GM21381 (cell line): ENCODE results near the gene AFF4.
"Not testable (repeated sequence)": the region's sequence is repeated elsewhere in the genome, so short reads cannot be mapped to it uniquely, and the experiment has no call there.

Source experiments
- ATAC-seq: cut with Tn5 transposase; IDR thresholded peaks from one replicate; pipeline ENCODE4 v1.9.1; 2021; ENCODE audit warnings: mild to moderate bottlenecking, moderate library complexity; ENCODE audit not compliant: unreplicated experiment

AFF4 gene

DNA sequence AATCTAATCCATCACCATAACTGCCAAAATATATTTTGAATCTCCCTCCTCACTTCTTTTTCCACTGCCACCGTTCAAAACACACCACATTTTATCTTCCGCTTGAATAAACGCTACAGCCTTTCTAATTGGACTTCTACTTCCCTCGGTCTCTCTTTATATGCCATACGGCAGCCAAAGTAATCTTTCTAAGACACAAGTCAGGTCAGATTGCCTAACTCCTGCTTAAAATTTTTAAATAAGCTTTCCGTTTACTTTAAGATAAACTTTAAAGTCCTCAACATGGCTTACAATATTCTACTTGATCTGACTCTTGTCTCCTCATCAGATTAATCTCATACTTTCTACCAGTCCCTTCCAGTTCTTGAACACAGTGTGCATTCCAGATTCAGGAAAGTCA lies 9.7 kb downstream of the AFF4 start:
- ATAC-seq: no peak

DNA sequence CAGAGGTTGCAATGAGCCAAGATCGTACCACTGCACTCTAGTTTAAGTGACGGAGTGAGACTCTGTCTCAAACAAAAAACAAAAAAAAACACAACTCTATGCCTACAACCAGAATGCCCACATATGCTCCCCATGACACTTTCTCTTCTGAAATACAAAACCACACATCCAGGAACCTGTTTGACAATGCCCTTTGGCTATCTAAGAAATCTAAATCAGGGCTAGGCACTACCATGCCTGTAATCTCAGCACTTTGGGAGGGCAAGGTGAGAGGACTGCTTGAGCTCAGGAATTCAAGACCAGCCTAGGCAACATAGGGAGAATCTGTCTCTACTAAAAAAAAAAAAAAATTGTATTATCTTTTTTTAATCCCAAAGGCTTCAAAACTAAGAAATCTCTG lies 10.6 kb downstream of the AFF4 start:
- no peak for ATAC-seq

DNA sequence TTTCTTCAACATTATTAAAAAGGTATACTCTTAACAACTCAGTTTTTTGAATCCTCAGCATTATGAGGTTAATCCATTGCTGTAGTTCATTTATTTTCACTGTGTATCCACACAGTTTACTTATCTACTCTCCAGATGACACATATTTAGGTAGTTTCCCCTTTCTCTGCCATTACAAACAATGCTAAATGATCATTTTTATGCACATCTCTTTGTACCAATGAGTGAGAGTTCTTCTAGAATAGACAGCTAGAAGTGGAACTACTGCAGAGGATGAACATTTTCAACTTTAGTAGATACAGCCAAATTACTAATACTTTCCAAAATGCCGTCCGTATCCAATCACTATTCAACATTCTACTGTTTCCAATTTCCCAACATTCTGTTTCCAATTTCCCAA lies 11.5 kb downstream of the AFF4 start:
- ATAC-seq: no peak

DNA sequence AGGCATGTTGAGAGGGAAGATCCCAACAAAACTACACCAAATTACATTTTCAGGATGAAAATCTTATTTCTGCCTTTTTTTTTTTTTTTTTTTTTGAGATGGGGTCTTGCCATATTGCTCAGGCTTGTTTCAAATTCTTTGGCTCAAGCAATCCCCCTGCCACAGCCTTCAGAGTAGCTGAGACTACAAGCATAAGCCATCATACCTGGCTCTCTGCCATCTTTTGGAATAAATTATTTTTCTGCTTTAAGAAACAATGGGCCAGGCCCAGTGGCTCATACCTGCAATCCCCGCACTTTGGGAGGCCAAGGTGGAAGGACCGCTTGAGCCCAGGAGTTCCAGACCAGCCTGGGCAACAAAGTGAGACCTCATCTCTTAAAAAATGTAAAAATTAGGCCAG lies 14.3 kb downstream of the AFF4 start:
- ATAC-seq: no peak

DNA sequence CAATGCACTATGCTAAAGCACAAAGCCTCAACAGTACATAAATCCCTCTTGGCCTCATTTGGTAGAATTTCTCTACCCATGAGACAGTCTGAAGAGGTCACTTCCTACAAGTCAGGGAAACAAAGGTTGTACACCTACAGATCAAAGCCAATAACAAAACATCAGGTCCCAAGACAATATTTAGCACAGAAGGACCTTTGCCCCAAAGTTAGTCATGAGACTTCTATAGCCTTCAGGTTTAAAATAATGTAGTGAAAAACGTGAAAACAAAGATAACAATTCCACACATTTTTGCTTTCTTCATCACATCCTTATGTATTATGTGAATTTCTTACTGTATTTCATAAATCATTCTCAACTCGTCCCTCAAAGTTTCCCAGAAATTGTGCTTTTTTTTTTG lies 15.8 kb downstream of the AFF4 start:
- ATAC-seq: no peak

DNA sequence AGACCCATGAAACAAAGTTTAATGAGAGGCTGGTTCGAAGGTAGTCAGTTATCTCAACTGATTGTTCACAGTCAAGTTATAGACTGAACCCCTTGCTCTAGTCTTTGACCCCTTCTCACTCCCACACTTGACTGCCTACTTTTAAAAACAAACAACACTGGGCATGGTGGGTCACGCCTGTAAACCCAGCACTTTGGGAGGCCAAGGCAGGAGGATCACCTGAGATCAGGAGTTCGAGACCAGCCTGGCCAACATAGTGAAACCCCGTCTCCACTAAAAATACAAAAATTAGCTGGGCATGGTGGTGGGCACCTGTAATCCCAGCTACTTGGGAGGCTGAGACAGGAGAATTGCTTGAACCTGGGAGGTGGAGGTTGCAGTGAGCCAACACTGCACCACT lies 18.1 kb downstream of the AFF4 start:
- not testable (repeated sequence) for ATAC-seq

DNA sequence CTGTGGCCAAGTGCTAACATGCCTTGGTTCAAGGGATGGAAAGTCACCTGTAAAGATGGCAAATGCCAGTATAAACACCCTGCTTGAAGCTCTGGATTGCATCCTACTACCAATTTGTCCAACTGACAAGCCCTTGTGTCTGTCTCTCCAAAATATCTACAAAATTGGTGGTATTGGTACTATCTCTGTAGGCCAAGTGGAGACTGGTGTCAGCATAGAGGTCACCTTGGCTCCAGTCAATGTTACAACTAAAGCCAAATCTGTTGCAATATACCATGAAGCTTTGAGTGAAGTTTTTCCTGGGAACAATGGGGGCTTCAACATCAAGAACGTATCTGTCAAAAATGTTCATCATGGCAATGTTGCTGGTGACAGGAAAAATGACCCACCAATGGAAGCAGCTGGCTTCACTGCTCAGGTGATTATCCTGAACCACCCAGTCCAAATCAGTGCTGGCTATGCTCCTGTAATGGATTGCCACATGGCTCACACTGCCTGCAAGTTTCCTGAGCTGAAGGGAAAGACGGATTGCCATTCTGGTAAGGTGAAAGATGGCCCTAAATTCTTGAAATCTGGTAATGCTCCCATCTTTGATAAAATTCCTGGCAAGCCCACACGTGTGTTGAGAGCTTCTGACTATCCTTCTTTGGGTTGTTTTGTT lies 19.9 kb downstream of the AFF4 start:
- no peak for ATAC-seq

DNA sequence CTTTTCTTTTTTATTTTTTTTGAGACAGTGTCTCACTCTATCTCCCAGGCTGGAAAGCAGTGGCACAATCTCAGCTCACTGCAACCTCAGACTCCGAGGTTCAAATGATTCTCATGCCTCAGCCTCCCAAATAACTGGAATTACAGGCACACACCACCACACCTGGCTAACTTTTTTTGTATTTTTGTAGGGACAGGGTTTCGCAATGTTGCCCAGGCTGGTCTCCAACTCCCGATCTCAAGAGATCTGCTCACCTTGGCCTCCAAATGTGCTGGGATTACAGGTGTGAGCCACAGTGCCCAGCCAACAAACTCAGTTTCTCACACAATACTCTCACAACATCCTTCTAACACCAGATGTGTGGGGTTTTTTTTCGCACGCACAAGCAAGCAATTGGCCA lies 22.1 kb downstream of the AFF4 start:
- ATAC-seq: no peak

DNA sequence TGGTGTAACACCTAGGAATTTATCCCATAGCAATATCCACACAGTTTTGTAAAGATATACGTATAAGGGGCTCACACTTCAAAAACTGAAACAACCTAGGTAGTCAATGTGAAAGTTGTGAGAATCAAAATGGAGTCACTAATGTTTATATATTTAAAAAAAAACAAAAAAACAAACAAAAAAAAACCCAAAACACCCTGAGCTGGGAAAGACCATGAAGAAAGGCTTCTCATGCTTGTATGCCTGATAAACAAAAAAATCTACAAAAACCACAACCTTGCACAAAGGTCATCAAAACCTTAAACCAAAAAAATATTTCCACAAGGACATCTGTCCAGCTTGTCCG lies 35.4 kb downstream of the AFF4 start:
- ATAC-seq: no peak

DNA sequence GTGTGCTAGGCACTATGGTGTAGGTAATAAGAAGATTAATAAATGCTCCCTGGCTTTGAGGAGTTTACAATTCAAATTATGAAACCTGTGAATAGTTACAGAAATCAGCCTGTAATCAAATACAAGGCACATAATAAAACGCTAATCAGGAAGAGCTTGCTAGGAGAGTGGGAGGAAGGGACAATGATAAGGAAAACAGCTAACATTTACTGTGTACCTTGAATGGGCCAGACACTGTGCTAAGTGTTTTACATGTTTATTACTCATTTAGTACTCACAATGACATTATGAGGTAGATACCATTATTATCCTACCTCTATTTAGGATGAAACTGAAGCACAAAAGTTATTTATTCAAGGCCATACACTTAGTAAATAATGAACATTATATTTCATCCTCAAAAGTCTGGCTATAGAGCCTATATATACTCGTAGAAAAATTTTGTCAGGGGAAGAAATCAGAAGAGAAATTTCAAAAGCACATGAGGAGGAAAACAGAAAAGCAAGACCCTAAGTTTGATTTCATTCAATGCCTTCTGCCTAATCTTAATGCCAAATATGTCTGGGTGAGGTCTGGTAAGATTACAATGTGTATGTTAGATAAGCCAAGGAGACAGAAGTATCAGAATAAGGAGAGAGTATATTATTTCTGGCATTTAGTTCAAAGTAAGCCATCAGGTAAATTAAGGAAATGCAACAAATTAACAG lies 35.9 kb downstream of the AFF4 start:
- no peak for ATAC-seq

DNA sequence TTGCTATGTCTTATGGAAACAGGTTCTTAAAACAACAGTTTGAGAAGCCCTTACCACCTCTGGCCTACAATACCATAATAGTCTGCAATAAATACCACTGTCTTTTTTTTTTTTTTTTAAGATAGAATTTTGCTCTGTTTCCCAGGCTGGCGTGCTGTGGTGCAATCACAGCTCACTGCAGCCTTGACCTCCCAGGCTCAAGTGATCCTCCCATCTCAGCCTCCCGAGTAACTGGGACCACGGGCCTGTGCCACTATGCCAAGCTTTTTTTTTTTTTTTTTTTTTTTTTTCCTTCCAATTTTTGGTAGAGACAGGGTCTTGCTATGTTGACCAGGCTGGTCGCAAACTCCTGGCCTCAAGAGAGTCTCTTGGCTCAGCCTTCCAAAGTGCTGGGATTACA lies 37.0 kb downstream of the AFF4 start:
- ATAC-seq: no peak

DNA sequence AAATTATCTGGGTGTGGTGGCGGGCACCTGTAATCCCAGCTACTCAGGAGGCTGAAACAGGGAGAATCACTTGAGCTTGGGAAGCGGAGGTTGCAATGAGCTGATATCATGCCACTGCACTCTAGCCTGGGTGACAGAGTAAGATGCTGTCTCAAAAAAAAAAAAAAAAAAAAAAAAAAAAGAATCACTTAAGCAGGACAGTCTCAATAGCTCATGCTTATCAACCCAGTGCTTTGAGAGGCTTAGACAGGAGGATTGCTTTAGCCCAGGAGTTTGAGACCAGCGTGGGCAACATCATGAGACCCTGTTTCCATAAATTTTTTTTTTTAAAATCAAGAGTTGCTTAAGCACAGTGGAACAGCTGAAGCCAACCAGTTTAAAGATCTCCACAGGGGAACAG lies 47.3 kb downstream of the AFF4 start:
- ATAC-seq: no peak

DNA sequence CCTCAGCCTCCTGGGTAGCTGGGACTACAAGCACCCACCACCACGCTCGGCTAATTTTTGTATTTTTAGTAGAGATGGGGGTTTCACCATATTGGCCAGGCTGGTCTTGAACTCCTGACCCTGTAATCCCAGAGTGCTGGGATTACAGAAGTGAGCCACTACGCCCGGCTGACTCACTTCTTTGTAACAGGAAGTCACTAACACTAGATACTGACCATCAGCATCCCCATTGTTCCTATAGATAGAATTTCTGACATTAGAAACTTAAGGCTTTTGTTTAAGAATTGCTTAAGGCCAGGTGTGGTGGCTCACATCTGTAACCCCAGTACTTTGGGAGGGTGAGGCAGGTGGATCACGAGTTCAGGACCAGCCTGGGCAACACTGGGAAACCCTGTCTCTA lies 47.8 kb downstream of the AFF4 start:
- no peak for ATAC-seq

DNA sequence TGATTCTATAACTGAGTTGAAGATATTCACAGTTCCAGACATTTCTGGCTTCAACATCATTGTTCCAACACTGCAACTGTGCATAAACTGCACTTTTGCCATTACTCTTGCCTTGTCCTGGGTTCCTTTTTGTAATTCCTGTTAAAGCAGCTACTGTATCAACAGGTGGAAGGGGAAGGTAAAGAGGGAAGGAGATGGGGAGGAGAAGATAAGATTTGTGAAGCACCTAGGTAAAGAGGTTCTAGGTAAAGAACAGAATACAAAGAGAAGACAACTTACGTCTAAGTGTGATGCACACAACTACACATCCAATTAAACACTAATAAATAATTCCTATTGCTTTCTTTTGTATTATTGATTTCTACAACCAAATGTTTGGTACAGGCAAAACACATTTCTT lies 53.7 kb downstream of the AFF4 start:
- no peak for ATAC-seq

DNA sequence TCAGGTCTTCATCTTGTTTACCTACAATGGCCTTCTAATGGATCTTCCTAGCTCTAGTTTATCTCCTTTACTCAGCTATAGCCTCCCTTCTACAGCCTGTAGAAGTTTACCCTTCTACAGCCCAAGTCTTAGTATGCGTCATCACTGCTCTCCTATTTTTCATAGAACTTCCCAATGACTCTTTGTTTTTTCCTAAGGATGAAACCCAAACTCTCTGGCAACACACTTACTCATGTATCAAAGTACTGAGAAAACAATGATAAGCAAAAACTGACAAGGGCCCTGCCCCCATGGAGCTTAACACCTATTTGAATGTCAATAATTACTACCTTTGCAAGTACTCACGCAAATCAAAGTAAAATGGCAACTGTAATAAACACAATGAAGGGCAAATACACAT lies 56.3 kb downstream of the AFF4 start:
- ATAC-seq: no peak

DNA sequence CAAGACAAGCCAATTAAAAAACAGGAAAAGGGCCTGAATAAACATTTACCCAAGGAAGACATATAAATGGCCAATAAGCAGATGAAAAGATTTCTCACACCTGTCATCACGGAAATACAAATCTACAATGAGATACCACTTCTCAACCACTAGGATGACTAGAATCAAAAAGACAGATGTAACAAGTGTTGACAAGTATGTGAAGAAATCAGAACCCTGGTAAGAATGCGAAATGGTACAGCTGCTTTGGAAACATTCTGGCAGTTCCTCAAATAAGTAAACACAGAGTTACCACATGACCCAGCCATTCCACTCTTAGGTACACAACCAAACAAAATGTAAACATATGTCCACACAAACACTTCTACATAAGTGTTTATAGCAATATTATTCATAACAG lies 57.5 kb downstream of the AFF4 start:
- no peak for ATAC-seq

DNA sequence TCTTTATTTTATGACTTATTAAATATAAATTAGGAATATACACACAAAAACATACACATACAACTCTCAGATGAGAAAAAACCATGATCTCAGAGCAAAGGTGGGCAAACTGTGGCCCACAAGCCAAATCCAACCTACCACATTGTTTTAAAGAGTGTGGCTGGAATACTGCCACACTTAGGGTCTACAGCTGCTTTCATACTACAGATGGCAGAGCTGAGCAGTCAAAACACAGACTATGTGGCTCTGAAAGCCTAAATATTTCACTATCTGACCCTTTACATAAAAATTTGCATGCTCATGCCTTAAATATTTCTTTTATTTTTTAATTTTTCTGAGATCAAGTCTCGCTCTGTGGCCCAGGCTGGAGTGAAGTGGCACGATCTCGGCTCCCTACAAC lies 61.7 kb downstream of the AFF4 start:
- no peak for ATAC-seq

DNA sequence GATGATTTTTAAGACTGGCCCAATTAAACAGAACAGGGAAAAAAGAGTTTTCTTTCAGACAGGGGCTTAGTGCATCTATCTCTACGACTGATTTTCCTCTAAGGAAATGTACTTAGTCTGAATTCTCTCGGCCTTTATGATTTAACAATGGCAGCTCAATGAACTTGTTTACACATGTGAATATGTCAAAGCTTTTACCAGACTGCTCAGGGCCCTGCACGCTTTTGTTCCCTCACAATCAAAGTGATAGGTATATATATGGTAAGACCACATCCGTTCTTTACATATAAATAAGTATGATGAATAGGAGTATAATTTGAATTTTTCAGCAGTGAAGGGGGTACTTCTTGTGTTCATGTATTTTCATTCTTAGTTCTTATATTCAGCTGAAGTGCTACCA lies 62.4 kb downstream of the AFF4 start:
- ATAC-seq: no peak

DNA sequence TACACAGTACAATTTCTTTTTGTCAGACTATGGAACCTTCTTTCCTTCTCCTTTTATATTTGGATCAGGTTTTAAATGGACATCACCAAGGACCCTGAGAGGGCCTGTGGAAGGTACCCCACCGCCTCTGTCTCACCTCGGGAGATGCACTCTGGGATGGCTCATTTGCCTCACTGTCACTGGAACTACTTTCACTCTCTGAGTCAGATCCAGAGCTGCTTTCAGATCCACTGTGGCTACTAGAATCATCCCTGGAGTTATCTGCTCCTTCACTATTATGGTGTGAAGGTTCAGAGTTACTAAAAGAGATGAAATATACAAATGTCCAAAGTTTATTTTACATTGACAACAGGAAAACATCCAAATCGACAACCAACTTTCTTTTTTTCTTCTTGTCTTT lies 65.3 kb downstream of the AFF4 start:
- no peak for ATAC-seq

DNA sequence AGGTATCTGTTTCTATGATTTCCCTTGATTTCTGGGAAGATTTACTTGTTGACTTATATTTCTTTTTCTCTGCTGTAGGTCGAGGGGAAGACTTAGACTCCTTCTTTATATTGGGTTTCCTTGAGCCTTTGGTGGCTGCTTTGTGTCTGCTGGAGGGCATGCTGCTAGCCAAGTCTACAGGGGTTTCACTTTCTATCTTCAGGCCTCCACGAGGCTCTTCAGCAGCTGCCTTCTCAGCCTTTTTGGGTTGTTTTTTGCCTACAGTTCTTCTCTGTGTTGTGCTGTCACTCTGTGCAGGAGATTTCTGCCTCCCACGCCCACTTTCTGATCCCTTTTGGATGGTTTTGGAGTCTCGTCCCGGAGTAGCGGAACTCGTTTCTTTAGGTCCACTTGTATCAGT lies 66.7 kb downstream of the AFF4 start:
- ATAC-seq: no peak

DNA sequence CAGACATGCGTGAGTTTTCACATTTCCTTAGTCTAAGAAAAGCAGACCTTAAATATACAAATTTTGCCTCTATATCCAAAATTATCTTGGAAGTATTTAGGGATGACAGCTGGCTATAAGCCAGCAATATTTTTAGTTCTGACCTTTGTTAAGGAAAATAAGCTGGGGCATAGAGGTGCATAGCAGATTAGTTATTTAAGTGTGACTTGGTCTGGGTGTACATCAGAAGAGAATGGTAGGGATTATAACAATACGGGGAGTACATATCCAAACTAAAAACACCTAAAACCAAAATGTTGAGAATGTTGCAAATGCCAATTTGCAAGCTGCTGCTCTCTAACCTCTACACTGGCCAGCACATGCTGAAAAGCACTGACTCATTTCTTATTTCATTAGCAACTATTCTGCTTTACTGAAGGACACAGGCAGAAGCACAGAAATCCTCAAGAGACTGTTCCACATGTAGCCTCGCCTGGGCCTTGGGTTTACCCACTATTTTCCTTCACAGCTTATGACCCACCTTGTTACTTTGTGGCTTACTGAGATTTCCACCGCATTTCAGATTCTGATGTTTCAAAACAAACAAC lies 67.6 kb downstream of the AFF4 start:
- no peak for ATAC-seq

DNA sequence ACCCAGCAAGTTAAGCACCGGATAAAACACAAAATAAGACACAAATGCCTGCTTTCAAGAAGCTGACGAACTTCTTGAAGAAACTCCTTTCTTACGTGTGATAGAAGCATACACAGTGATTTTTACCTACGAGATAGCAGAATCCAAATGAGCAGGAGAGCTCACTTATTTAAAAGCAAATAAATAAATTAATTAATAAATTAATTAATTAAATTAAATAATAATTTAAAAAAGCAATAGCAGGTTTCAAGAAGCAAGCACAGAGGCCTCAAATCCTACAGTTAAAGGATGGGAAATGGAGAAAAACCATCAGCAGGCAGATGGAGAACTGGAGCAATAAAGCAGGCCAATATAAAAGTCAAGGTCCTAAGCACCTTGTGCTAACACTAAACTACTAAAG lies 72.6 kb downstream of the AFF4 start:
- no peak for ATAC-seq

DNA sequence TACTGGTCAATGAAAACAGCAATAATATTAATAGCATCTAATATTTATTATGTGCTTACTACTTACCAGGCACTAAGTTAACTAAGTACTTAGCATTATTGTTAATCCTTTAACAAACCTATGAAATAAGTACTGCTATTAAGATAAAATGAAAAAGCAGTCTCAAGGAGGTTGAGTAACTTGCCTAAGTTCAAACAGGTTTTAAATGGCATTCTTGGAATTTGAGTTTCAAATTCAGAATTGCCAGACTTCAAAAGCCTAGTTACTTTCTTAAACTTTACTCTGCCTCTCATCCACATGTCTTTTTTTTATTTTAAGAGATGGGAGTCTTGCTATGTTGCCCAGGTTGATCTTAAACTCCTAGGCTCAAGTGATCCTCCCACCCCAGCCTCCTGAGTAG lies 73.9 kb downstream of the AFF4 start:
- no peak for ATAC-seq
